ENCODE results near the gene EPHA10.

EPHA10 gene

DNA sequence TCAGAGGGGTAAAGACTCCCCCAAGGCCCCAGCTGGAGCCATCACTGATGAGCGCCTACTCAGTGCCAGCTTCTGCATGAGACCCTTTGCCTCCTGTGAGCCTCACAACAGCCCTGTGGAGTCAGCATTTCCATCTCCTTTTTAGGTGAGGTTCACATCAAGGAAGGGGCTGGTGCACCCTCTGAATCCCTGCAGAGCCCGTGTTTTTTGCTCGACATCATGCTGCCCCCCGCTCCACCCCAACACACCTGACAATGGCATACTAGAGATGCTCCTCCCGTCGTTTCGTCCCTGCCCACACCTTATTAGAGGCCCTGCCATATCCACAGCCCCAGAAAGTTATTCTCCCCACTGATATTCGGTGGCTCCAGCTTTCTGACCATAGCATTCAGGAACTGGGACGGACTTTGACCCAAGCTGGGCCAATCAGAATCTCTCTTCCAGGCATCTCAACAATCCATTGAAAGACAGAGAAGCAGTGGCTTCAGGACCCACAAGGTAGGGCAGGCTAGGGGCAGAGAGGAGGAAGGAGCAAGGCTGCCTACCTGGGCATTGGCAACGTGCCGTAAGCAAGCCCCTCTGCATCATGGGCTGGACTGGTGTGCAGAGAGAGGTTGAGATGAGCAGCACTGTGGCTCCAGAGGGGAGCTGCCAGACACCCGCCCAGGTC is 32.7 kb downstream of the EPHA10 start:
- no peak for DNase-seq

- no peak for DNase-seq
These were observed 33.5 kb downstream of the EPHA10 start for GRCh38 chr1:37731312-37732019.

DNA sequence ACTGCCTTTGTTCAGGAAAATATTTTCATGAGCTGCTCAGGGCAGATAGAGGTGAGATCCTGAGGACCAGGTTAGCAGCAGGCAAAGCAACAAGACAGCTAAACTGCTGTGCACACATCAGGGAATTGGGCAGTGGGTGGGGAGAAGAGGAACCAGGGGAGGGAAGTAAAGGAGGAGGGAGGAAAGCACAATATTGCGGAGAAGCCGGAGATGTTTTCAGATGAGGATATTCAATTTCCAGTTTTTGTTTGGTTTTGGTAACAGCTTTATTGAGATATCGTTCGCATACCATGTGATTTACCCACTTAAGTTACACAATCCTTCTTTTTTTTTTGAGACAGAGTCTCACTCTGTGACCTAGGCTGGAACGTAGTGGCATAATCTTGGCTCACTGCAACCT is 34.5 kb downstream of the EPHA10 start:
- no peak for DNase-seq

DNA sequence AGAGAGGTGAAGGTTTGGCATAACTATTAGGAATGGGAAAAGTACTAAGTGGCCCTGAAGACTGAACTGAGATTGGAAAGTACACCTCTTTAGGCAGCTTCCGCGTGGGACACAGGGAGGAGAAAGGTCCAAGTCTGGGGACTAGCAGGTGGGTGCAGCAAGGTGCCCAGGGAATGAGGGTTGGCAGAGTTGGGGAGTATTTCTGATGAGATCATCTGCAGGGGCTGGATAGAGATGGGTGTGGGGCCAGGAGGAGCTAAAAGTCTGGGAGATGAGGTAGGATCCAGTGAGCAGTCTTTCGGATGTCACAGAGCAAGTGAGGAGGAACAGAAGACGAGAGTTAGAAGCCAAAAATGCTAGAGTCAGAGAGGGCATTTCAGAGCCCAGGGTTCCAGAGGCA is 36.5 kb downstream of the EPHA10 start:
- DNase-seq = no peak

DNA sequence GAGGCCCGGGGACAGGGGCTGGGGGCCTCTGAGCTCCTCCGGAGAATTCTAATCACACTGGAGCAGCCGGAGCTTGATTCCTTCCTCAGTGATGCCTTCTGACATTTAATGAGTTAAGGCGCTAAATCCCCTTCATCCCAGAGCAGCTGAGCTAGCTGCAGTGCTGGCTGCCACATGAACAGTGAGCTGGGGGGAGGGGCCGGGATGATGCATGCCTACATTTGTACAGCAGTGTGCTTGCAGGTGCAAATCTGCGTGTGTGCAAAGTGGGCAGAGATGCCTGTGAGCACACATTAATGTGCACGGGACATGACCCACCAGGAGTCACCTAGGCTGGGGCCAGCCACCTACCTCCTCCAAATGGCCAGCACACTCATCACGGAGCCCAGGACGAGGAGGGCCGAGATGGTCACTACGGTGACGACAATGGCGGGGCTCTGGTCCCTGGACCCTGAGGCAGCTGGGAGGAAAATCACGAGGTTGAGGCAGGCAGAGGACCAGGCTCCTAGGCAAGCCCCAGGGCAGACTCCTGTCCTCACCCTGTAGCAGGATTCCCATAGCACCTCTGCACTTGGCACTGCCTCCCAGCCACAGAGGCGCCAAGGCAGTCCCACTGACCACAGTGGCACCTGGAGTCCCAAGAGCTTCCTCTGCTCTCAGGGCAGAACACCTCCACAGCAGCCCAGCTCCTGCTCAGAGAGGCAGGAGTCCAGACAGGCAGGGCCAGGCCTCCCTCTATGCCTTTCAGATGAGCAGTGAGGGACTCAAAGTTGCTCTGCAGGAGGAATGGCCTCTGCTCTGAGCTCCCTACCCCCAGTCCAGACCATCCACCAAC is 38.0 kb downstream of the EPHA10 start:
- no peak for DNase-seq

DNA sequence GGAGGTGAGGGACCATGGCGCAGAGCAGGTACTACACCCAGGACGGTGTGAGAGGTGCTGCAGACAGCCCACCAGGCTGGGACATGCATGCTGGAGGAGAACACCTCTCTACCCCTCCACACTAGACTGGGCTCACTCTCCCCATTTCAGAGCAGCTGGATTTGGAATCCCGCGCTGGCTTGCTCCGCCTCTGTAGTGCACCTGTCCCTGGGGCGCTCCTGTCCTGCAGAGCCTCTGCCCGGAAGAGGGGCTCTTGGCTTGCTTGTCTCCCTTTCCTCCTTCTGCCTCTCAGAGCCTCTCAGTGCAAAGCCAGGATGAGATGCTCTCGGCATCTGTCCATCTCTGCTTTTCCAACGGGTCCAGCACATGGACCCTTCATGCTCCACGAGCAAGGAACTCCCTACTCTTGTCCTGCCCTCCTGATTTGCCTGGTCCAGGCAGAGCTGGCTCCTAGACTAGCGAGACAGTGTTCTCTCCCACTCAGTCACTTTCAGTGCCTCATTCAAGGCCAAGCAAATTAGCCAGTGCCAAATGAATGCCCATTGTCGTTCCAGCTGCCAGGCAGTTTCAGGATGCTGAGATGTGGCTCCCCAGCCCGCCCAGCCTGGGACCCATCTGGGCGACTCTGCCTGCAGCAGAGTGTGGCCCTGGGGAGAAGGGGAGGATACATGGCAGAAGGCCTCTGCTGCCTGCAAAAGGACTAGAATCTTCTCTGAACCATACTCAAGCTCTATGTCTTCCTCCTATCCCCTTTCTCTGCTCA is 38.9 kb downstream of the EPHA10 start:
- no peak for DNase-seq

DNA sequence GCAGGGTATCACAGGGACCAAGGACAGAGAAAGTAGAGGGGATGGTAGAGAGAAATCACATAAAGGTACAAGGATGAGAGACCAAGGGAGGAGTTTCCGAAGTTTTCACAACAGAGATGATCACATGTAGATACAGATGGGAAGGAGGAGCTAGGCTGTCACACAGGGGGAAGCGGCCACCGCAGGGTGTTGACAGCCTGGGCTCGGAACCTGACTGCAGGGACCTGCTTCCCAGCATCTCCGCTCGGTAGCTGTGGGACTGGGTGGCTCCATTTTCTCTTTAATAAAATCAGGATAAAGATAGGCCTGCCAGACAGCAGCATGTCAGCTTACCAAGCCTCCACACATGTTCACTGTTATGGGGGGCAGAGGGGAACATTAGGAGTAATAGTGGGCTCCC is 40.3 kb downstream of the EPHA10 start:
- DNase-seq = no peak

GRCh38 chr1:37723390-37724078 is 41.4 kb downstream of the EPHA10 start:
- DNase-seq = no peak

DNA sequence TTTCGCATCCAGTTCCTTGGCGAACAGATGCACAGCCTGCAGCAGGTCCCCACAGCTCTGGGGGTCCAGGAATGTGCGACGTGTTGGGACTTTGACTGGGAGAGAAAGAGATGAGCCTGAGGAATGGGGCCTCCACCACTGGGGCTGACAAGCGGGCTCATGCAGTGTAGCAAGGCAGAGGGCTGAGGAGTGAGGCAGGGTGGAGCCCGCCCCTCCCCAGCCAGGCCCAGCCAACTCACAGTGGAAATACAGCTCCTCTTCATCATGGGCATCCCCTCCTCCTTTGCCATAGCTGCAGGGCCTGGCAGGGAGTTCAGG is 41.9 kb downstream of the EPHA10 start:
- no peak for DNase-seq

DNA sequence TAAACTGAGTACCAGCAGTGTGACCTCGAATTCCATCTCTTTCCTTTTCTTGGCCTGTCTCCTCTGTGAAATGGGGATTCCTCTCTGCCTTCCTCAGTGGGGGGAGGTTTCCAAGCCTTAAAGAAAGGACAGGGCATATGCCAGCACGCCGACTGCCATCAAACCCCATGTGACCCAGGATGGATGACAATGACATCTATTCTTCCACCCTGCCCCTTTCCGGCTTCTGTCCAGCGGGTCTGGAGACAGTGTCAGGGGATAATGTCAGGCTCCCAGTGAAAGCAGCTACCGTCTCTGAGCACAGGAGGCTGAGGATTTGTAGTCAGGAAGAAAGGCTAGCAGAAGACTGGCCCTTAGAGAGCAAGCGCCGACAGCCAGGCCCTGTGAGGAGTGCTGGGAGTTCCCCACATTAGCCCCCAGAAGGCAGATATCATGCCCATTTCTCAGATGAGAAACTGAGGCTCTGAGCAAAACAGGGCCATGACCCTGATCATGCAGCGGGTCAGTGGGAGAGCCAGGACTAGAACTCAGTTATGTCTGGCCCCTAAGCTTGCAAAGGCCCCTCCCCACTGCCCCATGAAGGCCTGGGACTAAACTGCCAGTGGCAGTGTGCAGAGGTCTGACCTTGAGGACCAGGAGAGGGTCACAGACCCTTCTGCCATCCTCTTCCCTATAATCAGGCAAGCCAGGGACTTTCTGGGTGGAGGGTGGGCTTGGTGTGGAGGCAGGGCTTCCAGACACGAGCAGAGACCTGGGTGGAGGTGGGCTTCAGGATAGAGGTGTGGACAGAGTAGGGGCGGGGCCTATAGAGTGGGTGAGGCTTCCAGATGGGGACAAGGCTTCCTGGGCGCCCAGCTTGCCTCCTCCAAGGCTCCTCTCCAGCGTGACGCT is 42.5 kb downstream of the EPHA10 start:
- DNase-seq = no peak

DNA sequence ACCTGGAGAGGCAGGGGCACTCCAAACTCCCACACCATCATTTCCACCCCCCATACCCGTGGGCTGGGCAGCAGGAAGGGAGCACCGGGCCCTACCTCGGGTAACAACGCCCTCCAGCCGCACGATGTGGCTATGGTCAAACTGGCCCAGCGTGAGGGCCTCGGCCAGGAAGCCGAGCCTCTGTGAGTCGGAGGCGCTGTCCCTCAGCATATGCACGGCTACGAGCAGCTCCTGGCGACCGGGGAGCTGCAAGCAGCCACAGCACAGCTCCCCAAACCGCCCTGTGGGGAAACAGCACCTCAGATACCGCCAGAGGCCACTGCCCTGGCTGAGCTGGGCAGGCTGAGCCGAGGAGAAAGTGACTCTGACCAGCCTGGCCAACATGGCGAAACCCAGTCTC is 43.4 kb downstream of the EPHA10 start:
- no peak for DNase-seq

- DNase-seq = no peak
These were observed 44.4 kb downstream of the EPHA10 start for GRCh38 chr1:37720231-37721130.

GRCh38 chr1:37719572-37720195 is 45.2 kb downstream of the EPHA10 start:
- no peak for DNase-seq

DNA sequence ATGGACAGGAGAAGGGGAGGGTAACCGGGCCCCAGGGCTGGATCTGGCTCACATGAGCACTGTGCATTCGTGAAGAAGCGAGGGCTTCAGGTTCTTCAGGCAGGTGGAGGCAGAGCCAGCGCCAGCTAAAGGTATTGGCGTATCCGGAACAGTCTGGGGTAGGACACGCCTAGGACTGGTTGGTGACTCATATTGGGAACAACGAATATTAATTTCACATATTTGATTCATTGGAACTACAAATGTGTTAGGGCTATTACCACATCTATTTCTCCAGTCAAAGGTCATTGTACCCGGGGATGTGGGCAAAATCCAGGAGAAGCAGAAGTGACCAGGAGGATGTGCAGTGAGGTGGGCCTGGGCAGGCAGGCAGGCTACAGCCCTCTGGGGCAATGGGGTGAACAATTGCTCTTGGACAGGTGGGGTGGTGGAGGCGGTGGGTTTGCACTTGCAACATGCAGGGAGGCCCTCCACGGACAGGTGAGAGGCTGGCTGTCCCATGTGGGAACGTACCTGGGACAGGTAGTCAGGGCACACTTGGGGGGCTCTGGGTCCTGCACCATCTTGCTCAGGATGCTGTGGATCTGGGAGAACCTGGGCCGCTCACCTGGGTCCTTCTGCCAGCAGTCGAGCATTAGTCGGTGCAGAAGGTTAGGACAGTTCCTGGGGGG is 45.9 kb downstream of the EPHA10 start:
- DNase-seq = no peak

GRCh38 chr1:37718181-37718900 is 46.6 kb downstream of the EPHA10 start:
- DNase-seq = no peak

DNA sequence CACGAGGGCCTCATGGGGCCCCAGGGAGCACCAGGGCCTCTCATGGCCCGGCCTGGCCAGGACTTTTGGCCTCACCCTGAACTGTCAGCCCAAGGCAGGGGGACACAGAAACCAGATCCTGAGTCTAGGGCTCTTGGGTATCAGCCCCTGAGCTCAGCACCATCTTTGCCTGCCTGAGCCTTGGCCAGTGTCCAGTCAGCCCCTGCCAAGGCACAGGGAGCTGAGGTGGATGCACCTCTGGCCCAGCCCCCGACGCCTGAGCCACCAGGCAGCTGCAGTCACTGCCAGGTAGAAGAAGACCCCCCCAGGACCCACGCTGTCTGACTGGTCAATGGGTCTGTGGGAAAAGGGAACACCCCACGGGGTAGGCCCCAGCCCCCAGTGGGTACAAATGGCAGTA is 47.3 kb downstream of the EPHA10 start:
- no peak for DNase-seq

GRCh38 chr1:37716321-37716720 is 48.6 kb downstream of the EPHA10 start:
- DNase-seq = no peak

- no peak for DNase-seq
These were observed 50.2 kb downstream of the EPHA10 start for GRCh38 chr1:37714689-37715088.

DNA sequence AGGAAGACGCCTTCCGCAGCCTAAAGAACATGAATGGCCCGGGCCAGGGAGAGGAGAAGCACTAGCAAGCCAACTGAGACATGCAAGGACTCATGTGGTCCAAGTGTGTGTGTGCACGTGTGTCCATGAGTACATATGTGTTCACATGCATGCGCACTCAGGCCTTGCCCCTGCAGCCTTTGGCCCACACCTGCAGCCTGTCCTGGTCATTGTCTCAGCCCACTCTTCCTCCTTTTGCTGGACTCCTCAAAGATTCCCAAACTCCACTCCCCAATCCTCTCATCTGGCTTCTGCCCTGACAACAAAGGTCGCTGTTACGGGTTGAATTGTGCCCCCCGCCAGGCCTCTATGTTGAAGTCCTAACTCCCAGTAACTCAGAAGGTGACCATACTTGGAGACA is 50.7 kb downstream of the EPHA10 start:
- no peak for DNase-seq
